Glomerular visceral epithelial cell (primary cell): ENCODE measurements around the gene INCA1.

ENCODE experiments used
- DNase-seq: peaks from one replicate; pipeline ENCODE4 v3.0.0-alpha.2; 2016; ENCODE audit errors: extremely low spot score

The INCA1 gene

DNA sequence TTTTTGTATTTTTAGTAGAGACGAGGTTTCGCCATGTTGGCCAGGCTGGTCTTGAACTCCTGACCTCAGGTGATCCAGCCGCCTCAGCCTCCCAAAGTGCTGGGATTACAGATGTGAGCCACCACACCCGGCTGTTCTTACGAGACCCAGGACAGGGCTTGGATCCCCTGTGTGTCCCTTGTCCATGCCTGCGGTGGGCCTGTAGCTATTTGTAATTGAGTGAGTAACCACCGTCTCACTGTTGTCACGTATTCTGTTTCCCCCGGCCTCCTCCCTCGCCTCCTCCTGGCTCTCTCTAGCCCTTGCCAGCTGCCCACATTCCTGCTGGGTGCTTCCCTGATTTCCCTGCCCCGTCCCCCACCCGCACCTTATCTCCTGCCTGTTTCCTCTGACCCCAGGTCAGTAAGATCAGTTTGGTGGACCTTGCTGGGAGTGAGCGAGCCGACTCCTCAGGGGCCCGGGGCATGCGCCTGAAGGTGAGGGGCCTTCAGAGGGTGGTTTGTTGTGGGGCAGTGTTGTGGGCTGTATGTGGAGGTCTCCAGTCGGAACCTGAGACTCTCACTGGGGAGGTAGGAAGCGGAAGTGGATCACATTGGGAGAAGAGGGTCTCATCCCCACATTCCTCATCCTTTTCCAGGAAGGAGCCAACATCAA, 6.0 kb upstream of the INCA1 start:
- no peak for DNase-seq

- DNase-seq, result no peak
Measured at GRCh38 chr17:5002121-5002788, 4.9 kb upstream of the INCA1 start.

- no peak for DNase-seq
Measured at GRCh38 chr17:5000237-5000639, 2.9 kb upstream of the INCA1 start.

DNA sequence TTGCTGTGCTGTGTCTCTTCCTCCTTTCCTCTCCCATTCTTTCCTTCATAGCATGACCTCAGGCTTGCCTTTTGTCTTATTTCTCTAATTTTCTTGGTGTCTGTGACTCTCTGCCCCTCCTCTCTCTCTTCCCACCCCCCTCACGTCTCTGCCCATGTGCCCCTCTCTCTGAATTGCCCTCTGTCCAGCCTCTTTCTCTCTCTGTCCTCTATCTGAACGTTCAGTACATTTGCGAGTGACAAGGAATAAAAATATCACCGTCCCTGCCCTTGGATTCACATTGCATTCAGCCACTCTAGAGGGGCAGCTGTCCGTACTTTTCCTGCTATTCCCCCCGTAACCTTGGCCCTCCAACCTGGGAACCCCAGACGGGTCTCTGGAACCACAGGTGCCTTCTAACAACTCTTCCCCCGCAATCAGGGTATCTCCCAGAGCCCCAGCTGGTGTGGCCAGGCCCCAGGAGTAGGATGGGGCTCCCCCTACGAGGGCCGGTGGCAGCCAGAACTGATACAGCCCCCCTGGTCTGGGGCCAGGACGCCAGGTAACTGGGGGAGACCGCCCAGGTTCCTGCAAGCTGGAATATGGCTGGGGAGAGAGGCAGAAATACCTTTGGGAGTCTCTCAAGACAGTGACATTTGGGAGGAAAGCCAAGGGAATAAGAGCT, 2.2 kb upstream of the INCA1 start:
- DNase-seq, result no peak

DNA sequence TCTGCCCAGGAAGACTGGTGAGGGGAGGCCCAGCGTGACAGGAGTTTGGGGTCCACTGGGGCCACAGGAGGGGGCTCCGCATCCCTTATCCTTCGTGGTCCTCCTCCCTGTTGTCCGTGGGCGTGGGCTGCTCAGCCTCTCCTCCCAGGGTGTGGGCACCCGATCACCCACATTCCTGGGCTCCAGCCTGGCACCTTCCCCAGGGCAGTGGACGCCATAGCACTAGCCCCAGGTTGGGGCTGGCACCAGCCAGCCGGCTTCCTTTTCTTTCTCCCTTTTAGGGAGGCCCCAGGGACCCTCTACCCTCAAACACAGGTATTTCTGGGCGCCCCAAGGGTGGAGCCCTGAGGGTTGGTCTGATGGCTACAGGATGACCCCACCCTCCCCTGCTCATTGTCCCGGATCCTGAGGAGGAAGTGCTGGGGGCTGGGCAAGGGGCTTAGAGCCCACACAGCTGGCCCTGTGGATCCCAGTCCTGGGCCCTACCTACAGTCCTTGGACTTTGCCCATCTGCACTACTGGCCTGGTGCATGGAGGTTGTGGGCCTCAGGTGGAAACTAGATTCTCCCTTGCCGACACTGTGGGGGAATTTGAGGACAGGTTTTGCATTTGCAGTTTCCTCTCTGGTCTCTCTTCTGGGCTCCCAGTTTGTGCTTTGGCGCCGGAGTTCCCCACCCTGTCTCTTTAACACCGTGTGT, 1.6 kb upstream of the INCA1 start:
- no peak for DNase-seq

DNA sequence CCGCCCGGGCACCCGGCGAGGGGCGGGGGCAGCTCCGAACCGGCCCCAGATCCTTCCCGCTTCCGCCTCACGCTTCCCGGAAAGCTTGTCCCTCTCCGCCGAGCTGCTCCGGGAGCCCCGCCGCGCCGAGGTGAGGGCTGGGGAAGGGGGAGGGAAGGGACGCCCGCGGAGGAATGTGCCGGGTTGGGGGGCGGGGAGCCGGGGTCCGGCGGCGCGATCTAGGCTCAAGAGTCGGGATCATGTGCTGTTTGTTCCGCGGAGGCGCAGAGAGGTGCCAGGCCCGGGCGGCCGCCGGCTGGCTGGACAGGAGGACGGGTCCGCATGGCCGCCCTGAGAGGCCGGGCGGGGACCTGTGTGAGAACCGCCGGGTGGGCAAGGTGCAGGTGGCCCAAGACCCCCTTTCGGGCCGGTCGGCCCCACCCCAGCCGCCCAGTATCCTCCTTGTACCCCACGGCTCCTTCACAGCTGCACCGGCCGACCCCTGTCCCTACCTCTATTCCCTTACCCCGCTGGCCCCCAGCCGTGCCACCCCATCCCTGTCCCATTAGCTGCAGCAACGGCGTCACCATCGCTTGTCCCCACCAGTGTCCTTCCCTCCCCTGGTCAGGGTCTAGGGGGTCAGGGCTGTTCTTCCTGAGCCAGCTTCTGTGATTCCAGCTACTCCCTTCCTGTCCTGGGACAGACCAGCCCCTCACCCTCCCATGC, 857 bp upstream of the INCA1 start:
- no peak for DNase-seq

DNA sequence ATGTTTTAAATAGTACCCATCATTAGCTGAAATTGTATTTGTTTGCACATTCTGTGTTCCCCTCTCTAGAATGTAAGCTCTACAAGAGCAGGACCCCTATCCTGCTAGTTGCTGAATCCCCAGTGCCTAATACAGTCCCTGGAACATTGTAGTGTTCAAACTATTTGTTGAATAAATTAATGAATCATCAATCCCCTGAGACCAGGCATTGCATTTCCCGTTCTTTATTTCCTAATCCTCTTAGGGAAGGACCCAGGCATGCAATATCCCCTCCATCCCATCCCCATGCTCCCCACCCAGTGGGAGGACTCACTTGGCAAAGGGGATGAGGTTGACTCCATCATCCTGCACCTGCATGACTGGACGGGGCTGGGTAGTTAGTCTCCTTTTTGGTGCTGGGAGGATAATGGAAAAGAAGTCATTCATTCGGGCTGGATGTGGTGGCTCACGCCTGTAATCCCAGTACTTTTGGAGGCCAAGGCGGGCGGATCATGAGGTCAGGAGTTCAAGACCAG, 3.2 kb downstream of the INCA1 start:
- DNase-seq, result no peak

- DNase-seq, result no peak
Measured at GRCh38 chr17:4987767-4988567, 9.4 kb downstream of the INCA1 start.

DNA sequence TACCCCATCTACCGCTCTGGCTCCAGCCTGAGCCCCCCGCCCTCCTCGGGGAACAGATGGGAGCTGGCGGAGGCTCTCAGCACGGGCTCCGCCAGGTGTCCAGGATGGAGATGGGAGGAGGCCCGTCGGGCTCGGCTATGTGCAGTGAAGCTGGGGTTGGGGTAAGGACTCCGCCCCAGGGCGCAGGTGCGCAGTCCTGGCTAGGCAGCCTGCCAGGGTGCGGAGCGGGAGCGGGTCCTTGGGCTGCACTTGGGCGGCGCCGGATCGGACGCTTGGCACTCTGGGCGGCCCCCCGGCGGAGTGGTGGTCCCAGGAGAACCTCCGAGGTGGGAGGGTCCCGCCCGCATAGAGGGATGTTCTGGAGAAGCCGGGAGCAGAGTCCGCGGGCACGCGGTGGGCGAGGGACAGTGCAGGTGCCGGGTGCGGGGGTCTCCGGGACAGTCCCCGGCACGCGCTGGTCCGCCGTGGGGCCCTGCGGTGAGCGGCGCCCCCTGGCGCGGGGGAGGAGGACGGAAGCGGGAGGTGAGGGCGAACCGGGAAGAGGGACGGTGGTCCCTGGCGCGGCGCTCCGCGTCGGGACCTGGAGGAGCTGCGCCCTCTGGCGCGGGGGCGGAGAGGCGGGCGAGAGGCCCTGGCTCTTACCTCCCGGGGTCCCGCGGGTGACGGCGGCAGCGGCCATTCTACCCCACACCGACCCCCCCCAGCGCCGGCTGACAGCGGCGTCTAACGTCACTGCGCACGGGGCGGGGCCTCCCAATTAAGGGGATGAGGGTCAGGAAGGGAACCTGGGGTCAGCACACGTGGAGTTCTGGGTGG, 10.2 kb downstream of the INCA1 start, which contains the start of gene CAMTA2:
Gene CAMTA2 (minus strand): TSS at position 725 of the 816 bp plus-strand sequence. CDS start 1,453 bp downstream, outside the sequence.
- DNase-seq, result peak; percentile 83

DNA sequence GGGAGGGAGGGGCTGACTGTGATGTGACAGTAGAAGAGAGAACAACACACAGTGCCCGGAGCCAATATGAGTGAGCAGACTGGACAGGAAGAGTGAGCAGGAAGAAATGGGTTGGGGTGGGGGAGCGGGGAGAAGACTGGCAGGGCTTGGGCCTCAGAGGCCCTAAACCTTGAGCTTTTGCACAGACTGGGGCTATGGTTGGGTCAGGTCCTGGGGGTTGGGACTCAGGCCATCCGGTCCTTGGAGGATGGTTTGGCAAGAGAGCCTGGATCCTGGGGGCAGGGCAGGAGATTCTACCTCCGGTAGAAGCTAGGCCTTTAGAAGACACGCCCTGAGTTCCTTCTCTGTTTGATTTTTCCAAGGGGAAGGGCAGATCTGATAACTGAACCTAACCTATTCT, 10.9 kb downstream of the INCA1 start:
- DNase-seq, result no peak

GRCh38 chr17:4982305-4982704, 15.0 kb downstream of the INCA1 start:
- no peak for DNase-seq

DNA sequence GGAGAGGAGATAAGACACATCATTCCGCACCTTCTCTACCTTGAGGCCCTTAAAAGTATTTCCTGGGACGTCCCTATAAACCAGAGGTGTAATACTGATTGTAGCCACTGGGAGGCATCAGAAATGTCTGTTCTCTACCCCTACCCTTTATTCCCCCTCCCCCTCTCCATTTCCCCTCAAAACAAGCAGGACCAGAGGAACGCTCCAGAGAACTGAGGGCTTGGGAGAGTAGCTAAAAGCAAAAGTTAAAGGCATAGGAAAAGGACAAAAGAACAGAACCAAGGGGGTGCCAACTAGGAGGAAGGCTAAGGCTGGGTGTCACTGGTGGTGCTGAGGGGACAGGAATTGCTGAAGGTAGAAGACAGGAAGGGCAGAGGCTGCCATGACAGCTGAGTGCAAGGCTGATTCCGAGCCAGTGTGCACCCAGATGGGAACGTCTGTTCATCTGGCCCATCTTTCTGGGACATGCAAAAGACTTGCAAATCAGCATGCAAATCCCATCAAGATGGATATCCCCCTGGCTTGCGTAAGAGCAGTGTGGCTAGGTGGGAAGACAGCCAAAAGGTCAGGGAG, 16.6 kb downstream of the INCA1 start:
- DNase-seq, result peak; percentile 41

DNA sequence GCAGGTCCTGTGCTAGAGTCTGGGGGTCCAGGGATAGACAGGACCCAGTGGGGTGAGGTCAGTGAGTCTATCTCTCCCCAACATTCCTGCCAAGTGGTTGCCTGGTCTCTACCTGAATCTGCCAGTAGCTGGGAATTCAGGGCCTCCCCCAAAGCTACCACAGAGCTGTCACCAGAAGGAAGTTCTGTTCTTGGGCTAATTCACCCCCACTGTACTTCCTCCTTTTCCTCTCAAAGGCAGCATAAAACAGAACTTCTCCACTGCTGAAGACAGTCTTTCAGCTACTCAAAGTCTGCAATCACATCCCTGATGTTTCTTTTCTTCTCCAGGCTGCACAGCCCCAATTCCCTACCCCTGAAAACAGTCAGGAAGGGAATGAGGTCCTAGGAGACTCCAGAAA, 18.6 kb downstream of the INCA1 start:
- DNase-seq, result no peak

- DNase-seq, result no peak
Measured at GRCh38 chr17:4974115-4974670, 23.1 kb downstream of the INCA1 start.

GRCh38 chr17:4973256-4974114, 23.8 kb downstream of the INCA1 start:
- no peak for DNase-seq

- no peak for DNase-seq
Measured at GRCh38 chr17:4972752-4973151, 24.6 kb downstream of the INCA1 start.

- DNase-seq, result no peak
Measured at GRCh38 chr17:4972322-4972721, 25.0 kb downstream of the INCA1 start.

DNA sequence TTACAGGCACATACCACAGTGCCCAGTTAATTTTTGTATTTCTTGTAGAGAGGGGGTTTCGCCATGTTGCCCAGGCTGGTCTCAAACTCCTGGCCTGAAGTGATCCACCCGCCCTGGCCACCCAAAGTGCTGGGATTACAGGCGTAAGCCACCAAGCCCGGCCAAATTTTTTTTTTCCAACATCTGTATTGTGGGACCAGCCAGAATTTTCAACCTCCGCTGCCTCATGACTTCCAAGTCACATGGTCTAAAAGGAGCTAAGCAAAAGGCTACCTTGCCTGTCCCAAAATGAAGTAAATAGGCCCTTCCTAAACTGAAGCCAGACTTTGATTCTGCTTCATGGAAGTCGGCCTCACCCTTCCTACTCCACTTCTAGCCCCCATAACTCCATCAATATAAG, 25.5 kb downstream of the INCA1 start:
- no peak for DNase-seq
